Liver (tissue), 9 donors: ENCODE data around the gene DENND6A. TPM values are rescaled to one million over a fixed set of nuclear protein-coding genes. Genes with fewer than 3 reads are reported as not detected.

Source experiments
- DNase-seq: peaks from one replicate; pipeline ENCODE4 v3.0.0-alpha.2; 2017; ENCODE audit warnings: low spot score
- H3K27ac ChIP-seq, 2 donors: one replicate each; pipeline ENCODE4 v1.7.0; 2013; ENCODE audit warnings: inconsistent platforms in 2 of 2, low read length in 2 of 2, control low read depth in 1 of 2, low read depth in 1 of 2, mild to moderate bottlenecking in 1 of 2
- H3K27me3 ChIP-seq, 4 donors: one replicate each; pipeline versions ENCODE4 v1.6.1 to v1.7.0; 2013; ENCODE audit warnings: low read length in 3 of 4, inconsistent platforms in 1 of 4, mild to moderate bottlenecking in 1 of 4, moderate library complexity in 1 of 4; ENCODE audit not compliant: control insufficient read depth in 4 of 4, insufficient read depth in 4 of 4
- H3K36me3 ChIP-seq, 4 donors: one replicate each; pipeline versions ENCODE4 v1.6.1 to v1.7.0; 2013; ENCODE audit warnings: low read length in 3 of 4, mild to moderate bottlenecking in 3 of 4, low read depth in 1 of 4, moderate library complexity in 1 of 4; ENCODE audit not compliant: control insufficient read depth in 4 of 4, insufficient read depth in 3 of 4
- H3K4me1 ChIP-seq, 4 donors: one replicate each; pipeline versions ENCODE4 v1.6.1 to v1.7.0; 2013; ENCODE audit warnings: low read length in 3 of 4, mild to moderate bottlenecking in 3 of 4, moderate library complexity in 1 of 4; ENCODE audit not compliant: control insufficient read depth in 4 of 4, insufficient read depth in 4 of 4
- H3K4me3 ChIP-seq, 3 donors: one replicate each; pipeline versions ENCODE4 v1.6.1 to v1.7.0; 2013; ENCODE audit warnings: low read length in 3 of 3, control low read depth in 1 of 3, low read depth in 1 of 3, mild to moderate bottlenecking in 1 of 3
- H3K9ac ChIP-seq, 2 donors: one replicate each; pipeline ENCODE4 v1.7.0; 2013; ENCODE audit warnings: low read length in 2 of 2, mild to moderate bottlenecking in 2 of 2, moderate library complexity in 2 of 2, control low read depth in 1 of 2, low read depth in 1 of 2
- H3K9me3 ChIP-seq, 4 donors: one replicate each; pipeline versions ENCODE4 v1.6.1 to v1.7.0; 2013; ENCODE audit warnings: low read length in 3 of 4; ENCODE audit not compliant: control insufficient read depth in 4 of 4
- EGR1 ChIP-seq, 2 donors: IDR thresholded peaks; 2 replicates each; pipeline ENCODE4 v1.6.1; 2016 to 2018; ENCODE audit warnings: antibody characterized with exemption in 2 of 2, low read depth in 2 of 2
- FOXA1 ChIP-seq: IDR thresholded peaks from 2 replicates; pipeline ENCODE4 v1.6.1; 2016; ENCODE audit warnings: antibody characterized with exemption
- FOXA2 ChIP-seq: IDR thresholded peaks from 2 replicates; pipeline ENCODE4 v1.6.1; 2016; ENCODE audit warnings: antibody characterized with exemption
- GABPA ChIP-seq, 2 donors: IDR thresholded peaks in 1 of 2; conservative IDR thresholded peaks in 1 of 2; 2 replicates each; pipeline ENCODE4 v1.6.1; 2016; ENCODE audit warnings: antibody characterized with exemption in 2 of 2, mild to moderate bottlenecking in 1 of 2, moderate library complexity in 1 of 2
- HNF4A ChIP-seq, 2 donors: conservative IDR thresholded peaks; 2 replicates each; pipeline ENCODE4 v1.6.1; 2016; ENCODE audit warnings: antibody characterized with exemption in 2 of 2, mild to moderate bottlenecking in 2 of 2
- HNF4G ChIP-seq: IDR thresholded peaks from 2 replicates; pipeline ENCODE4 v1.6.1; 2016; ENCODE audit warnings: antibody characterized with exemption
- JUND ChIP-seq, 2 donors: IDR thresholded peaks; 2 replicates each; pipeline ENCODE4 v1.6.1; 2016; ENCODE audit warnings: antibody characterized with exemption in 2 of 2
- NR2F2 ChIP-seq: IDR thresholded peaks from 2 replicates; pipeline ENCODE4 v1.6.1; 2016; ENCODE audit warnings: antibody characterized with exemption
- RAD21 ChIP-seq, 2 donors: IDR thresholded peaks; 2 replicates each; pipeline ENCODE4 v1.6.1; 2016; ENCODE audit warnings: antibody characterized with exemption in 2 of 2, mild to moderate bottlenecking in 2 of 2
- REST ChIP-seq: IDR thresholded peaks from 2 replicates; pipeline ENCODE4 v1.6.1; 2016; ENCODE audit warnings: antibody characterized with exemption, mild to moderate bottlenecking
- RXRA ChIP-seq, 2 donors: IDR thresholded peaks; 2 replicates each; pipeline ENCODE4 v1.6.1; 2017 to 2018; ENCODE audit warnings: antibody characterized with exemption in 2 of 2, mild to moderate bottlenecking in 1 of 2
- SP1 ChIP-seq: IDR thresholded peaks from 2 replicates; pipeline ENCODE4 v1.6.1; 2018; ENCODE audit warnings: antibody characterized with exemption, mild to moderate bottlenecking
- TAF1 ChIP-seq: conservative IDR thresholded peaks from 2 replicates; pipeline ENCODE4 v1.6.1; 2016; ENCODE audit warnings: antibody characterized with exemption, mild to moderate bottlenecking
- YY1 ChIP-seq: IDR thresholded peaks from 2 replicates; pipeline ENCODE4 v1.6.1; 2016; ENCODE audit warnings: antibody characterized with exemption, mild to moderate bottlenecking
- ZBTB33 ChIP-seq: IDR thresholded peaks from 2 replicates; pipeline ENCODE4 v1.6.1; 2016; ENCODE audit warnings: antibody characterized with exemption
- WGBS: extraction: QIAGEN DNeasy Blood & Tissue Kit; methylation state at CpG from one replicate; pipeline ENCODE4 v1.1.7; 2013; 5-methylcytosine and 5-hydroxymethylcytosine counted together
- polyA plus RNA-seq, 2 donors: library from polyadenylated mRNA; stranded (reverse) in 1 of 2; unstranded in 1 of 2; fragments of 200-250 nt in 1 of 2; fragments of >200 nt in 1 of 2; fragmentation: Nextera tagmentation in 1 of 2; extraction: Ambion mirVana in 1 of 2; gene quantifications; one replicate each; pipeline versions ENCODE4 v1.2.1 to v1.2.3, GENCODE V29; 2013 to 2015
- total RNA-seq, 2 donors: library from RNA; depleted of rRNA; stranded (reverse); fragments of >200 nt; gene quantifications; one replicate each; pipeline ENCODE4 v1.2.3, GENCODE V29; 2014
- TF ChIP-seq, protein P1 (sequence below): IDR thresholded peaks from 2 replicates; pipeline ENCODE4 v1.6.1; 2016; ENCODE audit warnings: antibody characterized with exemption
- TF ChIP-seq, protein P2 (sequence below): IDR thresholded peaks from 2 replicates; pipeline ENCODE4 v1.6.1; 2016; ENCODE audit warnings: antibody characterized with exemption
- TF ChIP-seq, protein P3 (sequence below): fragments of 150-350 bp; IDR thresholded peaks from 2 replicates; pipeline ENCODE4 v1.5.1; 2017; ENCODE audit warnings: improper control_type of control experiment, low read depth, low read length; ENCODE audit not compliant: missing input control
- donor health status: healthy.
- donor health status: healthy.
- donor health status: healthy.
- donor health status: healthy.
- donor health status: healthy.

DENND6A gene
- total and polyA plus RNA-seq, 4 donors: 3.1 to 12.2 (median 8.1) TPM

DNA sequence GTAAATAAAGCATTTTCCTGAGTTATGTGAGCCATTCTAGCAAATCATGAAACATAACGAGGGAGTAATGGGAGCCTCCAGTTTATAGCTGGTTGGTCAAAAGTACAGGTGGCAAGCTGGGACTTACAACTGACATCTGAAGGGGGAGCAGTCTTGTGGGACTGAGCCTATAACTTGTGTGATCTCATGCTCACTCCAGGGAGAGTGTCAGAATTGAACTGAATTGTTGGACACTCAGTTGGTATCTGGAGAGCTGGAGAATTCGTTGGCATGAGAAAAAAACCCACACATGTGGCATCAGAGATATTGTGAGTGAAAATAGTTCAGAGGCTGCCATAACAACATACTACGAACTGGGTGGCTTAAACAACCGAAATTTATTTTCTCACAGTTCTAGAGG, 22.8 kb upstream of the DENND6A start:
- Histone ChIP-seq H3K9ac (no peak overlapping the region), H3K27me3 (no peaks in the 10 kb centered on the region), H3K36me3 (no peaks in the 10 kb centered on the region), H3K4me1 (no peaks in the 10 kb centered on the region), H3K9me3 (no peaks in the 10 kb centered on the region), H3K4me3 (no peak overlapping the region), H3K27ac (no peak overlapping the region)
- no peak for TF ChIP-seq TAF1
- TF ChIP-seq HNF4A (conservative IDR thresholded peaks at IDR 0.05): no peak
- no peak for TF ChIP-seq SP1
- TF ChIP-seq HNF4G: no peak
- TF ChIP-seq RXRA (IDR thresholded peaks at IDR 0.05): no peak
- no peak for TF ChIP-seq JUND (IDR thresholded peaks at IDR 0.05)
- TF ChIP-seq ZBTB33: no peak
- TF ChIP-seq, protein P1, sequence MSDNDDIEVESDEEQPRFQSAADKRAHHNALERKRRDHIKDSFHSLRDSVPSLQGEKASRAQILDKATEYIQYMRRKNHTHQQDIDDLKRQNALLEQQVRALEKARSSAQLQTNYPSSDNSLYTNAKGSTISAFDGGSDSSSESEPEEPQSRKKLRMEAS: no peak
- no peak for TF ChIP-seq FOXA2
- TF ChIP-seq GABPA (IDR thresholded peaks at IDR 0.05 in 1 of 2, conservative IDR thresholded peaks at IDR 0.05 in 1 of 2): no peak
- TF ChIP-seq FOXA1: no peak
- TF ChIP-seq, protein P2, sequence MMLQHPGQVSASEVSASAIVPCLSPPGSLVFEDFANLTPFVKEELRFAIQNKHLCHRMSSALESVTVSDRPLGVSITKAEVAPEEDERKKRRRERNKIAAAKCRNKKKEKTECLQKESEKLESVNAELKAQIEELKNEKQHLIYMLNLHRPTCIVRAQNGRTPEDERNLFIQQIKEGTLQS: no peak
- TF ChIP-seq, protein P3, sequence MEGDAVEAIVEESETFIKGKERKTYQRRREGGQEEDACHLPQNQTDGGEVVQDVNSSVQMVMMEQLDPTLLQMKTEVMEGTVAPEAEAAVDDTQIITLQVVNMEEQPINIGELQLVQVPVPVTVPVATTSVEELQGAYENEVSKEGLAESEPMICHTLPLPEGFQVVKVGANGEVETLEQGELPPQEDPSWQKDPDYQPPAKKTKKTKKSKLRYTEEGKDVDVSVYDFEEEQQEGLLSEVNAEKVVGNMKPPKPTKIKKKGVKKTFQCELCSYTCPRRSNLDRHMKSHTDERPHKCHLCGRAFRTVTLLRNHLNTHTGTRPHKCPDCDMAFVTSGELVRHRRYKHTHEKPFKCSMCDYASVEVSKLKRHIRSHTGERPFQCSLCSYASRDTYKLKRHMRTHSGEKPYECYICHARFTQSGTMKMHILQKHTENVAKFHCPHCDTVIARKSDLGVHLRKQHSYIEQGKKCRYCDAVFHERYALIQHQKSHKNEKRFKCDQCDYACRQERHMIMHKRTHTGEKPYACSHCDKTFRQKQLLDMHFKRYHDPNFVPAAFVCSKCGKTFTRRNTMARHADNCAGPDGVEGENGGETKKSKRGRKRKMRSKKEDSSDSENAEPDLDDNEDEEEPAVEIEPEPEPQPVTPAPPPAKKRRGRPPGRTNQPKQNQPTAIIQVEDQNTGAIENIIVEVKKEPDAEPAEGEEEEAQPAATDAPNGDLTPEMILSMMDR: no peak
- no peak for TF ChIP-seq RAD21 (IDR thresholded peaks at IDR 0.05)
- TF ChIP-seq EGR1 (IDR thresholded peaks at IDR 0.05; ENCODE audit: low read depth in 2 of 2): no peak
- no peak for TF ChIP-seq NR2F2
- no peak for TF ChIP-seq REST
- 87% methylated on average over 4 of the region's 4 CpGs for WGBS
- DNase-seq: no peak

GRCh38 chr3:57709559-57709958, 16.7 kb upstream of the DENND6A start:
- WGBS: 9% methylated on average over 2 of the region's 2 CpGs
- Histone ChIP-seq H3K36me3 (no peaks in the 10 kb centered on the region), H3K4me1 (no peaks in the 10 kb centered on the region), H3K9me3 (no peaks in the 10 kb centered on the region), H3K9ac (no peak overlapping the region), H3K27me3 (no peaks in the 10 kb centered on the region), H3K4me3 (no peak overlapping the region), H3K27ac (no peak overlapping the region)
- DNase-seq: no peak
- TF ChIP-seq HNF4G: no peak
- TF ChIP-seq, protein P3: no peak
- no peak for TF ChIP-seq RXRA (IDR thresholded peaks at IDR 0.05)
- no peak for TF ChIP-seq HNF4A (conservative IDR thresholded peaks at IDR 0.05)
- no peak for TF ChIP-seq YY1
- TF ChIP-seq TAF1: no peak
- TF ChIP-seq REST: no peak
- TF ChIP-seq, protein P1: no peak
